HCT116 (cell line): ENCODE data around the gene PSMD5. TPM values are rescaled to one million over a fixed set of nuclear protein-coding genes. Genes with fewer than 3 reads are reported as not detected.

ENCODE experiments used
- ATAC-seq: fragments of 200-7000 bp; cut with Tn5 transposase; 2 replicates; pipeline ENCODE4 v1.9.1; 2020; ENCODE audit warnings: mild to moderate bottlenecking, moderate library complexity
- BruUV-seq: library from RNA; stranded (reverse); fragments of 400-500 nt; replicated peaks from 2 replicates; lab custom pipeline; 2021; lab: Mats Ljungman, UMichigan
- CTCF ChIA-PET: fragments of 300-600 bp; sonication (Branson Sonifier 250); formaldehyde crosslinking; loops from one replicate; lab custom pipeline; 2021; ENCODE audit warnings: antibody characterized with exemption; lab: Charles Lee
- POLR2A ChIA-PET: fragments of 300-600, 350-600 bp; sonication (Branson Sonifier 250); formaldehyde crosslinking; loops from one replicate; lab custom pipeline; 2021; ENCODE audit warnings: antibody characterized with exemption; lab: Charles Lee
- RAD21 ChIA-PET, 2 experiments: fragments of 300-600 bp; sonication (Branson Sonifier 250); formaldehyde crosslinking; loops; one replicate each; lab custom pipeline; 2023; ENCODE audit warnings: low total read pairs in 2 of 2; ENCODE audit not compliant: uncharacterized antibody in 2 of 2, unreplicated experiment in 2 of 2, low non-redundant PET in 1 of 2; lab: Charles Lee
- DNase-seq: peaks from one replicate; pipeline ENCODE4 v3.0.0-alpha.2; 2010; ENCODE audit warnings: low read depth, low spot score
- H2AFZ ChIP-seq: fragments of 200-600 bp; shearing (Covaris generic), sonication (generic); 2 replicates; pipeline ENCODE4 v1.6.1; 2017; ENCODE audit warnings: low read depth, mixed run types, mixed read lengths, antibody characterized with exemption, low read length; ENCODE audit not compliant: poor library complexity, severe bottlenecking
- H3K27ac ChIP-seq: 2 replicates; pipeline ENCODE4 v1.5.1; 2012; ENCODE audit warnings: low read depth, low read length
- H3K27me3 ChIP-seq: fragments of 200-600 bp; sonication (generic); 2 replicates; pipeline ENCODE4 v1.6.1; 2016; ENCODE audit warnings: mixed run types, low read length, mixed read lengths; ENCODE audit not compliant: insufficient read depth
- H3K36me3 ChIP-seq, 2 experiments: fragments of 200-500 bp in 1 of 2; fragments of 200-600 bp in 1 of 2; sonication (Bioruptor generic) in 1 of 2; sonication (generic) in 1 of 2; 2 replicates each; pipeline versions ENCODE4 v1.5.1 to v1.6.1; 2014 to 2016; ENCODE audit warnings: low read length in 2 of 2, inconsistent platforms in 1 of 2, mixed read lengths in 1 of 2, mixed run types in 1 of 2; ENCODE audit not compliant: insufficient read depth in 2 of 2, control insufficient read depth in 1 of 2
- H3K4me1 ChIP-seq, 2 experiments: fragments of 200-600 bp in 1 of 2; sonication (generic) in 1 of 2; 2 replicates each; pipeline versions ENCODE4 v1.5.1 to v1.6.1; 2012 to 2017; ENCODE audit warnings: low read length in 2 of 2, inconsistent platforms in 1 of 2, mild to moderate bottlenecking in 1 of 2, mixed read lengths in 1 of 2, mixed run types in 1 of 2, moderate library complexity in 1 of 2; ENCODE audit not compliant: insufficient read depth in 2 of 2, control insufficient read depth in 1 of 2
- H3K4me2 ChIP-seq: fragments of 200-600 bp; sonication (generic); 2 replicates; pipeline ENCODE4 v1.6.1; 2017; ENCODE audit warnings: mixed run types, low read length, mixed read lengths
- H3K4me3 ChIP-seq, 2 experiments: fragments of 200-600 bp in 1 of 2; sonication (generic) in 1 of 2; replicated peaks in 1 of 2; 2 replicates each; pipeline ENCODE4 v1.5.1; 2011 to 2016; ENCODE audit warnings: low read length in 2 of 2, control low read depth in 1 of 2, low read depth in 1 of 2, mild to moderate bottlenecking in 1 of 2, mixed read lengths in 1 of 2, mixed run types in 1 of 2
- H3K79me2 ChIP-seq: fragments of 200-600 bp; sonication (generic); 2 replicates; pipeline ENCODE4 v1.6.1; 2017; ENCODE audit warnings: mild to moderate bottlenecking, mixed run types, low read length, moderate library complexity, mixed read lengths; ENCODE audit not compliant: insufficient read depth
- H3K9ac ChIP-seq: fragments of 200-600 bp; sonication (generic); 2 replicates; pipeline ENCODE4 v1.6.1; 2016; ENCODE audit warnings: low read length, mixed read lengths
- H3K9me2 ChIP-seq: fragments of 200-600 bp; sonication (generic), shearing (Covaris generic); 2 replicates; pipeline ENCODE4 v1.6.1; 2017; ENCODE audit warnings: mixed run types, mild to moderate bottlenecking, moderate library complexity; ENCODE audit not compliant: insufficient read depth
- H3K9me3 ChIP-seq, 2 experiments: fragments of 200-500 bp in 1 of 2; fragments of 200-600 bp in 1 of 2; sonication (Bioruptor generic) in 1 of 2; sonication (generic) in 1 of 2; 2 replicates each; pipeline ENCODE4 v1.6.1; 2014 to 2017; ENCODE audit warnings: low read length in 2 of 2, mixed read lengths in 2 of 2, inconsistent platforms in 1 of 2, low read depth in 1 of 2, mild to moderate bottlenecking in 1 of 2, mixed run types in 1 of 2, moderate library complexity in 1 of 2; ENCODE audit not compliant: control insufficient read depth in 1 of 2, insufficient read depth in 1 of 2
- H4K20me1 ChIP-seq: fragments of 200-600 bp; sonication (generic), shearing (Covaris generic); 2 replicates; pipeline ENCODE4 v1.6.1; 2017; ENCODE audit warnings: mixed run types, mild to moderate bottlenecking, moderate library complexity; ENCODE audit not compliant: insufficient read depth
- ATF3 ChIP-seq: IDR thresholded peaks from 2 replicates; pipeline ENCODE4 v1.6.1; 2012
- CBX3 ChIP-seq: IDR thresholded peaks from 2 replicates; pipeline ENCODE4 v1.6.1; 2012; ENCODE audit warnings: low read depth
- CEBPB ChIP-seq: IDR thresholded peaks from 2 replicates; pipeline ENCODE4 v1.6.1; 2012; ENCODE audit warnings: low read depth
- CTCF ChIP-seq, 3 experiments: fragments of 200-600 bp in 1 of 3; sonication (generic) in 1 of 3; IDR thresholded peaks in 2 of 3; conservative IDR thresholded peaks in 1 of 3; 2 replicates each; pipeline ENCODE4 v1.5.1; 2012 to 2017; ENCODE audit warnings: low read depth in 2 of 3, low read length in 2 of 3, antibody characterized with exemption in 1 of 3, borderline replicate concordance in 1 of 3, control low read depth in 1 of 3, mild to moderate bottlenecking in 1 of 3, mixed read lengths in 1 of 3, mixed run types in 1 of 3, moderate library complexity in 1 of 3; ENCODE audit not compliant: insufficient read depth in 1 of 3
- EGR1 ChIP-seq: IDR thresholded peaks from 2 replicates; pipeline ENCODE4 v1.6.1; 2012; ENCODE audit warnings: low read depth
- ELF1 ChIP-seq: IDR thresholded peaks from 2 replicates; pipeline ENCODE4 v1.6.1; 2012; ENCODE audit warnings: low read depth, borderline replicate concordance
- FOSL1 ChIP-seq: IDR thresholded peaks from 2 replicates; pipeline ENCODE4 v1.6.1; 2012; ENCODE audit warnings: low read depth
- JUND ChIP-seq: IDR thresholded peaks from 2 replicates; pipeline ENCODE4 v1.6.1; 2012
- POLR2A ChIP-seq: IDR thresholded peaks from 2 replicates; pipeline ENCODE4 v1.7.0; 2011; ENCODE audit warnings: borderline replicate concordance; ENCODE audit not compliant: insufficient read depth, insufficient read length; ENCODE audit errors: extremely low read depth
- POLR2AphosphoS5 ChIP-seq: IDR thresholded peaks from 2 replicates; pipeline ENCODE4 v1.6.1; 2011; ENCODE audit warnings: mild to moderate bottlenecking, low read depth, low read length, moderate library complexity
- SIN3A ChIP-seq: IDR thresholded peaks from 2 replicates; pipeline ENCODE4 v1.6.1; 2012; ENCODE audit warnings: low read depth
- SP1 ChIP-seq: IDR thresholded peaks from 2 replicates; pipeline ENCODE4 v1.6.1; 2012; ENCODE audit warnings: low read depth
- SRF ChIP-seq: IDR thresholded peaks from 2 replicates; pipeline ENCODE4 v1.6.1; 2012; ENCODE audit warnings: low read depth
- YY1 ChIP-seq: IDR thresholded peaks from 2 replicates; pipeline ENCODE4 v1.6.1; 2011; ENCODE audit warnings: low read length, low read depth, moderate library complexity, mild to moderate bottlenecking; ENCODE audit not compliant: insufficient replicate concordance; ENCODE audit errors: extremely low read depth
- ZBTB33 ChIP-seq: IDR thresholded peaks from 2 replicates; pipeline ENCODE4 v1.6.1; 2011; ENCODE audit warnings: mild to moderate bottlenecking, low read length, moderate library complexity; ENCODE audit not compliant: insufficient replicate concordance; ENCODE audit errors: extremely low read depth
- ZFX ChIP-seq: fragments of 450-650 bp; IDR thresholded peaks from 2 replicates; pipeline ENCODE4 v1.6.1; 2017
- ZNF274 ChIP-seq: fragments of 200-500 bp; sonication (Bioruptor generic); IDR thresholded peaks from 2 replicates; pipeline ENCODE4 v1.6.1; 2014; ENCODE audit warnings: mild to moderate bottlenecking, low read depth, low read length, inconsistent platforms
- intact Hi-C: fragments of 100-400 bp; cut with micrococcal nuclease; formaldehyde crosslinking; loops from 2 replicates; pipeline ENCODE4 v1.10.0; 2022
- total RNA-seq: library from RNA; stranded (reverse); gene quantifications from one replicate; pipeline ENCODE4 v1.2.1, GENCODE V29; 2021; ENCODE audit not compliant: unreplicated experiment

PSMD5 gene
- total RNA-seq, 1 experiment from 2014 or later = 64.3 TPM

- no peak overlapping the region for H3K4me3 ChIP-seq
- no peak overlapping the region for H3K9ac ChIP-seq
- CTCF ChIA-PET = no interaction called here
- H2AFZ ChIP-seq = no peak overlapping the region
- ATAC-seq = no peak
- intact Hi-C loops = no loop called here
- H4K20me1 ChIP-seq = no peaks in the 10 kb centered on the region
- no peak for DNase-seq
- no peaks in the 10 kb centered on the region for H3K27me3 ChIP-seq
- H3K4me1 ChIP-seq = no peaks in the 10 kb centered on the region
- POLR2A ChIA-PET = no interaction called here
- no peak overlapping the region for H3K27ac ChIP-seq
- H3K36me3 ChIP-seq = peaks cover 21 to 34% of the 10 kb centered on the region in 2 experiments; a peak in 3 of 4 replicates
- peaks cover 7% of the 10 kb centered on the region; the same call in 1 of the 2 replicates for H3K79me2 ChIP-seq
- H3K4me2 ChIP-seq = no peak overlapping the region
- TF ChIP-seq SIN3A (no peak), ATF3 (no peak), SP1 (no peak), POLR2AphosphoS5 (no peak), ELF1 (no peak), FOSL1 (no peak), ZNF274 (no peak), CBX3 (no peak), JUND (no peak), POLR2A (no peak), ZFX (no peak), EGR1 (no peak), CTCF (IDR thresholded peaks at IDR 0.05 in 2 of 3, conservative IDR thresholded peaks at IDR 0.05 in 1 of 3; ENCODE audit: borderline replicate concordance in 1 of 3, insufficient read depth in 1 of 3, low read depth in 2 of 3, low read length in 2 of 3) (no peak), SRF (no peak), CEBPB (no peak), ZBTB33 (no peak), YY1 (no peak)
- RAD21 ChIA-PET = no interaction called here
- H3K9me3 ChIP-seq = no peaks in the 10 kb centered on the region
- BruUV-seq = no TSS peak
- H3K9me2 ChIP-seq = no peaks in the 10 kb centered on the region
Measured at GRCh38 chr9:120829650-120830049, 13.1 kb downstream of the PSMD5 start.
